ENCODE data around the gene XPA. TPM values are rescaled to one million over a fixed set of nuclear protein-coding genes. Genes with fewer than 3 reads are reported as not detected.

The XPA gene
- total and polyA plus RNA-seq, 2 of the 13 experiments (the other 11 are each of a cell fraction or from before 2014, with no cell fraction given): 2.3 to 15.2 TPM

DNA sequence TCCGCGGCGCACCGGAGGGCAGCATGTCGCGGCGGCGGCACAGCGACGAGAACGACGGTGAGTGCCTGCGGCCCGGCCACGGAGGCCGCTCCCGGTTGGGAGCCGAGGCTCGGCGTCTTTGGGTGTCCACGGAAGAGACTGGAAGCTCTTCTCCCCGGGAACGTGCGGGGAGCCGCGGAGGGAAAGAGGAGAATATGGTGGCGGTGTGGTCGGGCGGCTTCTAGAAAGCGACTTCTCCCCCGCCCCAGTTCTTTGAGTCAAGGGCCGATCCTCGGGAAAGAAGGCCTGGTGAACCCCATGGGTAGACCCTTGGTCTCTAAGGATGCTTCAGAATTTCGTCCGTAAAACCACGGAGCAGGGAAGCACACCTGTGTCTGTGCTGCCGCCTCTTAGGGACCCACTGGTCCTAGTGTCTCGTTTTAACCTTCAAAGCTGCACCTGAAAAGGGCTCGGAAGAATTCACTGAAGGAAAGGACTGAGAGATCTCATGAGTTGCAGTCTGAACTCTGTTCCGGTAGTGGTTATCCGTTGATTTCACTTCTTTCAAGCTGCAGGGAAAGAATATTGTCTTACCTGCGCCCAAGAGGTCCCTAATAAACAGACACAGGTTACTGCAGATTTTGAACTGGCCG, 63.2 kb downstream of the XPA start (continued):
- TF ChIP-seq ZNF839 (CRISPR knock-in tag; IDR thresholded peaks at IDR 0.05; ENCODE audit: borderline replicate concordance) (no peak; the same call in 1 of the 2 replicates), ZNF124 (CRISPR knock-in tag; IDR thresholded peaks at IDR 0.05) (no peak), HOXA5 (CRISPR knock-in tag; IDR thresholded peaks at IDR 0.05) (no peak), SALL1 (CRISPR knock-in tag; IDR thresholded peaks at IDR 0.05) (no peak; the same call in none of the 2 replicates), PHF8 (CRISPR knock-in tag; IDR thresholded peaks at IDR 0.05) (no peak), ZNF251 (CRISPR knock-in tag; IDR thresholded peaks at IDR 0.05) (no peak), ZNF136 (CRISPR knock-in tag; IDR thresholded peaks at IDR 0.05; ENCODE audit: low read depth) (no peak), ZNF564 (CRISPR knock-in tag; IDR thresholded peaks at IDR 0.05) (no peak), SETDB1 (CRISPR knock-in tag; IDR thresholded peaks at IDR 0.05; ENCODE audit: borderline replicate concordance) (no peak), FOXA1 (IDR thresholded peaks at IDR 0.05) (no peak), FOXA1 (CRISPR knock-in tag; IDR thresholded peaks at IDR 0.05) (no peak), GTF2F1 (IDR thresholded peaks at IDR 0.05; ENCODE audit: low read length) (no peak), ZNF333 (CRISPR knock-in tag; IDR thresholded peaks at IDR 0.05; ENCODE audit: borderline replicate concordance) (no peak), ZNF674 (CRISPR knock-in tag; IDR thresholded peaks at IDR 0.05; ENCODE audit: low read depth) (no peak), MAF1 (CRISPR knock-in tag; IDR thresholded peaks at IDR 0.05; ENCODE audit: borderline replicate concordance) (no peak), SALL2 (CRISPR knock-in tag; IDR thresholded peaks at IDR 0.05) (no peak), ZFP36L2 (CRISPR knock-in tag; IDR thresholded peaks at IDR 0.05) (no peak), ZNF570 (CRISPR knock-in tag; IDR thresholded peaks at IDR 0.05; ENCODE audit: borderline replicate concordance) (no peak), PHF21A (CRISPR knock-in tag; IDR thresholded peaks at IDR 0.05) (no peak), SRSF1 (optimal IDR thresholded peaks at IDR 0.05; ENCODE audit: low read depth, low read length) (no peak), MEIS2 (CRISPR knock-in tag; IDR thresholded peaks at IDR 0.05) (no peak), ZNF234 (CRISPR knock-in tag; conservative IDR thresholded peaks at IDR 0.05) (no peak)
- TF ChIP-seq, protein P1, sequence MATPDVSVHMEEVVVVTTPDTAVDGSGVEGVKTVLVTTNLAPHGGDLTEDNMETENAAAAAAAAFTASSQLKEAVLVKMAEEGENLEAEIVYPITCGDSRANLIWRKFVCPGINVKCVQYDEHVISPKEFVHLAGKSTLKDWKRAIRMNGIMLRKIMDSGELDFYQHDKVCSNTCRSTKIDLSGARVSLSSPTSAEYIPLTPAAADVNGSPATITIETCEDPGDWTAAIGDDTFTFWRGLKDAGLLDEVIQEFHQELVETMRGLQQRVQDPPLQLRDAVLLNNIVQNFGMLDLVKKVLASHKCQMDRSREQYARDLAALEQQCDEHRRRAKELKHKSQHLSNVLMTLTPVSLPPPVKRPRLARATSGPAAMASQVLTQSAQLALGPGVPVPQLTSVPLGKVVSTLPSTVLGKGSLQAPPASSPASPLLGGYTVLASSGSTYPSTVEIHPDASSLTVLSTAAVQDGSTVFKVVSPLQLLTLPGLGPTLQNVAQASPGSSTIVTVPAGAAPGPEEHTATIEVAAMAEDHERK (CRISPR knock-in tag; IDR thresholded peaks at IDR 0.05; ENCODE audit: low read depth): no peak
- TF ChIP-seq, protein P2, sequence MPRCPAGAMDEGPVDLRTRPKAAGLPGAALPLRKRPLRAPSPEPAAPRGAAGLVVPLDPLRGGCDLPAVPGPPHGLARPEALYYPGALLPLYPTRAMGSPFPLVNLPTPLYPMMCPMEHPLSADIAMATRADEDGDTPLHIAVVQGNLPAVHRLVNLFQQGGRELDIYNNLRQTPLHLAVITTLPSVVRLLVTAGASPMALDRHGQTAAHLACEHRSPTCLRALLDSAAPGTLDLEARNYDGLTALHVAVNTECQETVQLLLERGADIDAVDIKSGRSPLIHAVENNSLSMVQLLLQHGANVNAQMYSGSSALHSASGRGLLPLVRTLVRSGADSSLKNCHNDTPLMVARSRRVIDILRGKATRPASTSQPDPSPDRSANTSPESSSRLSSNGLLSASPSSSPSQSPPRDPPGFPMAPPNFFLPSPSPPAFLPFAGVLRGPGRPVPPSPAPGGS (CRISPR knock-in tag; IDR thresholded peaks at IDR 0.05): no peak
- TF ChIP-seq, protein P3, sequence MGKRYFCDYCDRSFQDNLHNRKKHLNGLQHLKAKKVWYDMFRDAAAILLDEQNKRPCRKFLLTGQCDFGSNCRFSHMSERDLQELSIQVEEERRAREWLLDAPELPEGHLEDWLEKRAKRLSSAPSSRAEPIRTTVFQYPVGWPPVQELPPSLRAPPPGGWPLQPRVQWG (CRISPR knock-in tag; IDR thresholded peaks at IDR 0.05; ENCODE audit: borderline replicate concordance, low read depth): no peak
- TF ChIP-seq, protein P4, sequence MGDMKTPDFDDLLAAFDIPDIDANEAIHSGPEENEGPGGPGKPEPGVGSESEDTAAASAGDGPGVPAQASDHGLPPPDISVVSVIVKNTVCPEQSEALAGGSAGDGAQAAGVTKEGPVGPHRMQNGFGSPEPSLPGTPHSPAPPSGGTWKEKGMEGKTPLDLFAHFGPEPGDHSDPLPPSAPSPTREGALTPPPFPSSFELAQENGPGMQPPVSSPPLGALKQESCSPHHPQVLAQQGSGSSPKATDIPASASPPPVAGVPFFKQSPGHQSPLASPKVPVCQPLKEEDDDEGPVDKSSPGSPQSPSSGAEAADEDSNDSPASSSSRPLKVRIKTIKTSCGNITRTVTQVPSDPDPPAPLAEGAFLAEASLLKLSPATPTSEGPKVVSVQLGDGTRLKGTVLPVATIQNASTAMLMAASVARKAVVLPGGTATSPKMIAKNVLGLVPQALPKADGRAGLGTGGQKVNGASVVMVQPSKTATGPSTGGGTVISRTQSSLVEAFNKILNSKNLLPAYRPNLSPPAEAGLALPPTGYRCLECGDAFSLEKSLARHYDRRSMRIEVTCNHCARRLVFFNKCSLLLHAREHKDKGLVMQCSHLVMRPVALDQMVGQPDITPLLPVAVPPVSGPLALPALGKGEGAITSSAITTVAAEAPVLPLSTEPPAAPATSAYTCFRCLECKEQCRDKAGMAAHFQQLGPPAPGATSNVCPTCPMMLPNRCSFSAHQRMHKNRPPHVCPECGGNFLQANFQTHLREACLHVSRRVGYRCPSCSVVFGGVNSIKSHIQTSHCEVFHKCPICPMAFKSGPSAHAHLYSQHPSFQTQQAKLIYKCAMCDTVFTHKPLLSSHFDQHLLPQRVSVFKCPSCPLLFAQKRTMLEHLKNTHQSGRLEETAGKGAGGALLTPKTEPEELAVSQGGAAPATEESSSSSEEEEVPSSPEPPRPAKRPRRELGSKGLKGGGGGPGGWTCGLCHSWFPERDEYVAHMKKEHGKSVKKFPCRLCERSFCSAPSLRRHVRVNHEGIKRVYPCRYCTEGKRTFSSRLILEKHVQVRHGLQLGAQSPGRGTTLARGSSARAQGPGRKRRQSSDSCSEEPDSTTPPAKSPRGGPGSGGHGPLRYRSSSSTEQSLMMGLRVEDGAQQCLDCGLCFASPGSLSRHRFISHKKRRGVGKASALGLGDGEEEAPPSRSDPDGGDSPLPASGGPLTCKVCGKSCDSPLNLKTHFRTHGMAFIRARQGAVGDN (CRISPR knock-in tag; IDR thresholded peaks at IDR 0.05): no peak

Data from HepG2 (cell line).